Mammary epithelial cell (primary cell): Measurements from ENCODE around the gene ZBTB20.

ENCODE experiments used
- EZH2 ChIP-seq: IDR thresholded peaks from 2 replicates; pipeline ENCODE4 v1.6.1; 2012; ENCODE audit warnings: low read length, inconsistent platforms, borderline replicate concordance
- TF ChIP-seq, protein P1 (sequence below), 2 donors: IDR thresholded peaks in 1 of 2; conservative IDR thresholded peaks in 1 of 2; 2 replicates each; pipeline ENCODE4 v1.5.1; 2011 to 2012; ENCODE audit warnings: inconsistent platforms in 2 of 2, low read length in 2 of 2, mild to moderate bottlenecking in 2 of 2, control low read depth in 1 of 2, low read depth in 1 of 2; ENCODE audit not compliant: insufficient read depth in 1 of 2; ENCODE audit errors: extremely low read depth in 1 of 2

DNA sequence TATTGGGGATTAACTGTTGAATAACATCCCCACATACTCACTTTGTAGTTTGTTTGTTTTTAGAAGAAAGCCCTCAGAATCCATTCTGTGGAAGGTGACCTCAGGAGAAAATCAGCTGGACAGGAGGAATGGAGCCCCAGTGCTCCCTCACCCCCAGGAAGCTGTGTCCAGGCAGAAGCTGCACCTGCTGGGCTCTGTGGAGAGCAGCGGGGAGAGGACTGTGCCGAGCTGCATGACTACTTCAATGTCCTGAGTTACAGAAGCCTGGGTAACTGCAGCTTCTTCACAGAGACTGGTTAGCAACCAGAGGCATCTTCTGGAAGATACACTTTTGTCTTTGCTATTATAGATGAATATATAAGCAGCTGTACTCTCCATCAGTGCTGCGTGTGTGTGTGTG is 839.3 kb downstream of the ZBTB20 start:
- TF ChIP-seq, protein P1, sequence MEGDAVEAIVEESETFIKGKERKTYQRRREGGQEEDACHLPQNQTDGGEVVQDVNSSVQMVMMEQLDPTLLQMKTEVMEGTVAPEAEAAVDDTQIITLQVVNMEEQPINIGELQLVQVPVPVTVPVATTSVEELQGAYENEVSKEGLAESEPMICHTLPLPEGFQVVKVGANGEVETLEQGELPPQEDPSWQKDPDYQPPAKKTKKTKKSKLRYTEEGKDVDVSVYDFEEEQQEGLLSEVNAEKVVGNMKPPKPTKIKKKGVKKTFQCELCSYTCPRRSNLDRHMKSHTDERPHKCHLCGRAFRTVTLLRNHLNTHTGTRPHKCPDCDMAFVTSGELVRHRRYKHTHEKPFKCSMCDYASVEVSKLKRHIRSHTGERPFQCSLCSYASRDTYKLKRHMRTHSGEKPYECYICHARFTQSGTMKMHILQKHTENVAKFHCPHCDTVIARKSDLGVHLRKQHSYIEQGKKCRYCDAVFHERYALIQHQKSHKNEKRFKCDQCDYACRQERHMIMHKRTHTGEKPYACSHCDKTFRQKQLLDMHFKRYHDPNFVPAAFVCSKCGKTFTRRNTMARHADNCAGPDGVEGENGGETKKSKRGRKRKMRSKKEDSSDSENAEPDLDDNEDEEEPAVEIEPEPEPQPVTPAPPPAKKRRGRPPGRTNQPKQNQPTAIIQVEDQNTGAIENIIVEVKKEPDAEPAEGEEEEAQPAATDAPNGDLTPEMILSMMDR (conservative IDR thresholded peaks at IDR 0.05 in 1 of 2, IDR thresholded peaks at IDR 0.05 in 1 of 2; ENCODE audit: extremely low read depth in 1 of 2, insufficient read depth in 1 of 2, low read depth in 1 of 2, low read length in 2 of 2) = no peak
- no peak for TF ChIP-seq EZH2
